Measurements from ENCODE around the gene ADAMTS4. TPM values are rescaled to one million over a fixed set of nuclear protein-coding genes. Genes with fewer than 3 reads are reported as not detected.
"Not testable (repeated sequence)": the region's sequence is repeated elsewhere in the genome, so short reads cannot be mapped to it uniquely, and the experiment has no call there.

Gene ADAMTS4
- total and polyA plus RNA-seq, 2 donors (not counting 1 experiment from before 2014, with no cell fraction given), result 1.0 to 1.3 TPM

DNA sequence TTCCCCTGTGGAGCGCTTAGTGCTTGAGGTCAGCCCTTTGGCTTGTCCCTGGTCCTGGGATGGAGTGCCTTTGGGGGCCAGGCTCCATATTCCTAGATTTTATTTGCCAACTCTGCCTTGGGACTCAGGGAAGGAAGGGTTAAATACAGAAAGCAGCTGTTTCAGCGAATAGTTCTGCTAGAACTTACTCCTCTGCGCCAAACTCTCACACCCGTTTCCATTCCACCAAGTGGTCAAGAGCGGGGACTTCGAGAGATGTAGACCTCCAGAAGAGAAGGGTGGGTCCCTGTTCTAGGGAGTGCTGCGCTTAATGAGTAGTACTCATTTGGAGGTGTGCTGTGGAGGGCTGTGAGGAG, 26.3 kb upstream of the ADAMTS4 start:
- H3K27ac ChIP-seq (ENCODE audit: insufficient read depth, low read length), result peak overlapping the region; percentile 9
- H3K4me3 ChIP-seq (replicated peaks in 1 of 4; ENCODE audit: control extremely low read depth in 1 of 4, insufficient read depth in 1 of 4, low read depth in 3 of 4, low read length in 4 of 4), result peak overlapping the region in 1 of 4 experiments; percentile 7
- peak in 1 of 2 donors; percentile 20 for DNase-seq (ENCODE audit: low read depth in 2 of 2)

DNA sequence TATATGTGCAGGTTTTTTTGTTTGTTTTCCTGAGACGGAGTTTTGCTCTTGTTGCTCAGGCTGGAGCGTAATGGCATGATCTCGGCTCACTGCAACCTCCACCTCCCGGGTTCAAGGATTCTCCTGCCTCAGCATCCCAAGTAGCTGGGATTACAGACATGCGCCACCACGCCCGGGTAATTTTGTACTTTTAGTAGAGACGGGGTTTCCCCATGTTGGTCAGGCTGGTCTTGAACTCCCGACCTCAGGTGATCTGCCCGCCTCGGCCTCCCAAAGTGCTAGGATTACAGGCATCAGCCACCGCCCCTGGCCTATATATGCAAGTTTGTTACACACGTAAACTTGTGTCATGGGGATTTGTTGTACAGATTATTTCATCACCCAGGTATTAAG, 25.8 kb upstream of the ADAMTS4 start:
- H3K9me3 ChIP-seq (ENCODE audit: control insufficient read depth, insufficient read depth, low read depth, low read length); H3K4me1 ChIP-seq (ENCODE audit: control insufficient read depth, extremely low read depth, insufficient read depth, low read length); DNase-seq (ENCODE audit: low read depth in 2 of 2); H3K4me3 ChIP-seq (replicated peaks in 1 of 4; ENCODE audit: control extremely low read depth in 1 of 4, insufficient read depth in 1 of 4, low read depth in 3 of 4, low read length in 4 of 4); H4K20me1 ChIP-seq (ENCODE audit: control insufficient read depth, extremely low read depth, insufficient read depth, low read length); H3K4me2 ChIP-seq (ENCODE audit: extremely low read depth, insufficient read depth, low read length); H3K27ac ChIP-seq (ENCODE audit: insufficient read depth, low read length); H3K36me3 ChIP-seq (ENCODE audit: control insufficient read depth, insufficient read depth, low read length); H3K79me2 ChIP-seq (ENCODE audit: control insufficient read depth, insufficient read depth, low read length); H3K9ac ChIP-seq (ENCODE audit: insufficient read depth, low read length); H2AFZ ChIP-seq (ENCODE audit: low read length); H3K27me3 ChIP-seq (ENCODE audit: control insufficient read depth, insufficient read depth, low read length): not testable (repeated sequence)

More for the DNA sequence above, 26.3 kb upstream of the ADAMTS4 start:
- H3K9ac ChIP-seq (ENCODE audit: insufficient read depth, low read length), result no peak overlapping the region
- no peaks in the 10 kb centered on the region for H4K20me1 ChIP-seq (ENCODE audit: control insufficient read depth, extremely low read depth, insufficient read depth, low read length)
- peak overlapping the region; percentile 59 for H3K4me2 ChIP-seq (ENCODE audit: extremely low read depth, insufficient read depth, low read length)
- TF ChIP-seq, protein P1, sequence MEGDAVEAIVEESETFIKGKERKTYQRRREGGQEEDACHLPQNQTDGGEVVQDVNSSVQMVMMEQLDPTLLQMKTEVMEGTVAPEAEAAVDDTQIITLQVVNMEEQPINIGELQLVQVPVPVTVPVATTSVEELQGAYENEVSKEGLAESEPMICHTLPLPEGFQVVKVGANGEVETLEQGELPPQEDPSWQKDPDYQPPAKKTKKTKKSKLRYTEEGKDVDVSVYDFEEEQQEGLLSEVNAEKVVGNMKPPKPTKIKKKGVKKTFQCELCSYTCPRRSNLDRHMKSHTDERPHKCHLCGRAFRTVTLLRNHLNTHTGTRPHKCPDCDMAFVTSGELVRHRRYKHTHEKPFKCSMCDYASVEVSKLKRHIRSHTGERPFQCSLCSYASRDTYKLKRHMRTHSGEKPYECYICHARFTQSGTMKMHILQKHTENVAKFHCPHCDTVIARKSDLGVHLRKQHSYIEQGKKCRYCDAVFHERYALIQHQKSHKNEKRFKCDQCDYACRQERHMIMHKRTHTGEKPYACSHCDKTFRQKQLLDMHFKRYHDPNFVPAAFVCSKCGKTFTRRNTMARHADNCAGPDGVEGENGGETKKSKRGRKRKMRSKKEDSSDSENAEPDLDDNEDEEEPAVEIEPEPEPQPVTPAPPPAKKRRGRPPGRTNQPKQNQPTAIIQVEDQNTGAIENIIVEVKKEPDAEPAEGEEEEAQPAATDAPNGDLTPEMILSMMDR (conservative IDR thresholded peaks at IDR 0.05 in 1 of 2, IDR thresholded peaks at IDR 0.05 in 1 of 2; ENCODE audit: low read depth in 1 of 2, low read length in 2 of 2), result no peak
- TF ChIP-seq EZH2 (IDR thresholded peaks at IDR 0.05; ENCODE audit: low read length, missing control alignments), result no peak
- H3K4me1 ChIP-seq (ENCODE audit: control insufficient read depth, extremely low read depth, insufficient read depth, low read length), result peaks cover 6% of the 10 kb centered on the region
- no peaks in the 10 kb centered on the region for H3K27me3 ChIP-seq (ENCODE audit: control insufficient read depth, insufficient read depth, low read length)
- no peaks in the 10 kb centered on the region for H3K9me3 ChIP-seq (ENCODE audit: control insufficient read depth, insufficient read depth, low read depth, low read length)
- H3K79me2 ChIP-seq (ENCODE audit: control insufficient read depth, insufficient read depth, low read length), result no peaks in the 10 kb centered on the region
- peaks cover 8% of the 10 kb centered on the region for H3K36me3 ChIP-seq (ENCODE audit: control insufficient read depth, insufficient read depth, low read length)
- peak overlapping the region; percentile 84 for H2AFZ ChIP-seq (ENCODE audit: low read length)

DNA sequence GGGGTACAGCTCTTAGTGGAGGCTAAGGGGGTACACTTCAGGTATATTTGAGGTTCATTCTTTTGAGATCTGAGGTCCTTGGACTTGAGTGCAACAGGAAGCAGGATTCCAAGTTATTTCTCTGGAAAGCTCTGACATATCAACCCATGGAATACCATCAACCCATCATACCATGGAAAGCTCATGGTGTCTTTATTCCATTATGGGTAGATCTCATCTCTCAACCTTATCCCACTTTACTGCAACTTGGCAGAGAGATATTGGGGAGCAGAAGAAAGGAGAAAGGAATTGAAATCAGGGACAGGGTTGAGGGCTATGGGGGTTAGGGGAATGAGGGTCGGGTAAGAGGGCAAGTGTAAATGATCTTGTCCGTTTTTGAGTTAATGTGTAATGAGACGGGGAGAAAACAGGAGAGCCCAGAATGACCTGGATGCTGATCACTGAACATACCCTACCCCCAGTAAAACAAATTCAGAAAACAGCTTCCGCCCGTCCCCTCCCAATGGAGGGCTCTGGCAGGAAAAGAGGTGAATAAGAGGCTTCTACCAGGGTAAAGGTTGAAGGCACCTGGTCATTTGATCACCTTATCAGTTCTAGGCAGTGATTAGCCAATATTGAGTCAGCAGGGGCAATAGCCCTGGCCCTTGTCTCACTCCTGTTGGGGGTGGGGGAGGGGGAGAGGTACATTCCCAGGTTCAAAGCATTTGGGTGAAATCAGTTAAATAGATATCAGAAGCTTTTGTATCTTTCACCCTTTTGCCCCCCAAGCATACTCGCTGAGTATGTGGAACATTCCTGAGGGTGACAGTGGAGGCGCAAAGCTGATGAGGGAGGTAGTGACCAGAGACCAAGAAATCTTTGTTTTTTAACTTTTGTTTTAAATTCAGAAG, 25.2 kb upstream of the ADAMTS4 start:
- TF ChIP-seq, protein P1 (conservative IDR thresholded peaks at IDR 0.05 in 1 of 2, IDR thresholded peaks at IDR 0.05 in 1 of 2; ENCODE audit: low read depth in 1 of 2, low read length in 2 of 2), result no peak
- TF ChIP-seq EZH2 (IDR thresholded peaks at IDR 0.05; ENCODE audit: low read length, missing control alignments), result no peak
- H3K4me2 ChIP-seq (ENCODE audit: extremely low read depth, insufficient read depth, low read length), result no peak overlapping the region
- no peaks in the 10 kb centered on the region for H3K9me3 ChIP-seq (ENCODE audit: control insufficient read depth, insufficient read depth, low read depth, low read length)
- no peaks in the 10 kb centered on the region for H3K27me3 ChIP-seq (ENCODE audit: control insufficient read depth, insufficient read depth, low read length)
- no peak overlapping the region for H3K4me3 ChIP-seq (replicated peaks in 1 of 4; ENCODE audit: control extremely low read depth in 1 of 4, insufficient read depth in 1 of 4, low read depth in 3 of 4, low read length in 4 of 4)
- H2AFZ ChIP-seq (ENCODE audit: low read length), result no peak overlapping the region
- no peaks in the 10 kb centered on the region for H4K20me1 ChIP-seq (ENCODE audit: control insufficient read depth, extremely low read depth, insufficient read depth, low read length)
- no peak overlapping the region for H3K27ac ChIP-seq (ENCODE audit: insufficient read depth, low read length)
- H3K4me1 ChIP-seq (ENCODE audit: control insufficient read depth, extremely low read depth, insufficient read depth, low read length), result peaks cover 6% of the 10 kb centered on the region
- no peak overlapping the region for H3K9ac ChIP-seq (ENCODE audit: insufficient read depth, low read length)
- no peaks in the 10 kb centered on the region for H3K79me2 ChIP-seq (ENCODE audit: control insufficient read depth, insufficient read depth, low read length)
- DNase-seq (ENCODE audit: low read depth in 2 of 2), result no peak
- H3K36me3 ChIP-seq (ENCODE audit: control insufficient read depth, insufficient read depth, low read length), result peaks cover 7% of the 10 kb centered on the region

Data from fibroblast of lung (primary cell).